Lower leg skin (tissue), 4 donors: ENCODE data around the gene MRPL42. TPM values are rescaled to one million over a fixed set of nuclear protein-coding genes. Genes with fewer than 3 reads are reported as not detected.

Source experiments
- DNase-seq, 2 donors: peaks; one replicate each; pipeline ENCODE4 v3.0.0-alpha.2; 2019; ENCODE audit warnings: low spot score in 2 of 2
- H3K4me3 ChIP-seq: fragments of 200-600 bp; sonication (generic); 2 replicates; pipeline ENCODE4 v1.5.1; 2017; ENCODE audit warnings: mild to moderate bottlenecking, low read depth; ENCODE audit not compliant: poor library complexity, severe bottlenecking
- POLR2A ChIP-seq, 2 donors: fragments of 450-650 bp; IDR thresholded peaks; one replicate each; pipeline ENCODE4 v1.6.1; 2016 to 2017; ENCODE audit warnings: antibody characterized with exemption in 2 of 2, mild to moderate bottlenecking in 1 of 2, moderate library complexity in 1 of 2
- WGBS, 2 donors: methylation state at CpG; one replicate each; pipeline ENCODE4 v1.1.5; 2018; 5-methylcytosine and 5-hydroxymethylcytosine counted together
- intact Hi-C: fragments of 100-400 bp; cut with DNase I; formaldehyde crosslinking; loops from one replicate; pipeline ENCODE4 v1.15.0; 2023; ENCODE audit warnings: low total_unique reads
- total RNA-seq, 4 donors: library from RNA; depleted of rRNA; stranded (reverse); fragments of >200 nt; gene quantifications; one replicate each; pipeline ENCODE4 v1.1.0, GENCODE V29; 2016
- TF ChIP-seq, protein P1 (sequence below), 3 donors: fragments of 450-650 bp; IDR thresholded peaks; one replicate each; pipeline ENCODE4 v1.5.1; 2016; ENCODE audit warnings: antibody characterized with exemption in 3 of 3, mild to moderate bottlenecking in 3 of 3, moderate library complexity in 2 of 3

The MRPL42 gene
- total RNA-seq, 4 donors from 2014 or later, result 43.9 to 58.4 (median 47.7) TPM

DNA sequence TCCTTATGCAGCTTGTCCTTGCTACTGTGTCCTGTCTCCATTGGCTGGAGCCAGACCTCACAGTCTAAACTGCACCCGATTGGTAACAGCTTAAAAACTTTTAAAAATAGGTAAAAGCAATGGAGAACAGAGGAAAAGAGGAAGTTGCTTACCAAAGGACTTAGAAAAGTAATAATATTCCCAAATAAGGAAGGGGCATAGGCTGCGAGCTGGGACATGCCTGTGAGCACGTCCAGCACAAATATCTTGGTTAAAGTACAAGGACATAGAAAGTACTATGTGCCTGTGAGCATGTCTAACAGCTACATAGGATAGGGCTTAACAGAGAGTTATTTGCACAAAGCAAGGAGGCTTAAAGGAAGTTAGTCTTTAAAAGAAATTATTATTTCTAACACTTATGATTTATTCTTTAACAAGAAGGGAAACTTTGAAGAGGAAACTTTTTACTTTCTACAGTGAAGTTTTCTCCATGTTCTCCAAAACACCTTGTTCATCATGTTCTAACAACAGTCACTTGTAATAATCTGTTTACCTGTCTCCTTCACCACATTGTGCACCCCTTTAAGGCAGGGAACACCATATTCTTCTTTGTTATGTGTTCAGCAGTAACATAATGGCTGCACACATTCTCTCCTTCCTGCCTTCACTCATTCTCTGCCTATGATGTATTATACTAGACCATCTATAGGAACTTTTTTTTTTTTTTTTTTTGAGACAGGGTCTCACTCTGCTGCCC, 15.7 kb upstream of the MRPL42 start:
- intact Hi-C loops, result no loop called here
- no peak for DNase-seq
- 66 to 76% methylated on average over 3 of the region's 3 CpGs for WGBS, 2 donors
- TF ChIP-seq, protein P1, sequence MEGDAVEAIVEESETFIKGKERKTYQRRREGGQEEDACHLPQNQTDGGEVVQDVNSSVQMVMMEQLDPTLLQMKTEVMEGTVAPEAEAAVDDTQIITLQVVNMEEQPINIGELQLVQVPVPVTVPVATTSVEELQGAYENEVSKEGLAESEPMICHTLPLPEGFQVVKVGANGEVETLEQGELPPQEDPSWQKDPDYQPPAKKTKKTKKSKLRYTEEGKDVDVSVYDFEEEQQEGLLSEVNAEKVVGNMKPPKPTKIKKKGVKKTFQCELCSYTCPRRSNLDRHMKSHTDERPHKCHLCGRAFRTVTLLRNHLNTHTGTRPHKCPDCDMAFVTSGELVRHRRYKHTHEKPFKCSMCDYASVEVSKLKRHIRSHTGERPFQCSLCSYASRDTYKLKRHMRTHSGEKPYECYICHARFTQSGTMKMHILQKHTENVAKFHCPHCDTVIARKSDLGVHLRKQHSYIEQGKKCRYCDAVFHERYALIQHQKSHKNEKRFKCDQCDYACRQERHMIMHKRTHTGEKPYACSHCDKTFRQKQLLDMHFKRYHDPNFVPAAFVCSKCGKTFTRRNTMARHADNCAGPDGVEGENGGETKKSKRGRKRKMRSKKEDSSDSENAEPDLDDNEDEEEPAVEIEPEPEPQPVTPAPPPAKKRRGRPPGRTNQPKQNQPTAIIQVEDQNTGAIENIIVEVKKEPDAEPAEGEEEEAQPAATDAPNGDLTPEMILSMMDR (IDR thresholded peaks at IDR 0.05), result no peak
- no peak for TF ChIP-seq POLR2A (IDR thresholded peaks at IDR 0.05)
- H3K4me3 ChIP-seq, result no peak overlapping the region

DNA sequence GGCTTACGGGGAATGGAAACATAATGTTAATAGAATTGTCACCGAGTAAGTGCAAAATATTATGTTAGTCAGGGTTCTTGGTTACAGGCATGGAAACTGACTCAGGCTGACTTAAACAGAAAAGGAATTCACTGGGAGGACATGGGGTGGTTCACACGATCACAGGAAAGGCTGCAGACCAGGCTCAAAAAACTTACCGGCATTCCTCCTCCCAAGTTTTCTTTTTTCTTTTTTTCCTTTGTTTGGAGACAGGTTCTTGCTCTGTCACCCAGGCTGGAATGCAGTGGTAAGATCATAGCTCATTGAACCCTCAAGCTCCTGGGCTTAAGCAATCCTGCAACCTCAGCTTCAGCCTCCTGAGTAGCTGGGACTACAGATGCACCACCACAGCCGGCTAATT, 13.7 kb upstream of the MRPL42 start:
- intact Hi-C loops, result no loop called here
- TF ChIP-seq, protein P1 (IDR thresholded peaks at IDR 0.05), result no peak
- no peak for TF ChIP-seq POLR2A (IDR thresholded peaks at IDR 0.05)
- no peak overlapping the region for H3K4me3 ChIP-seq
- no peak for DNase-seq
- 80 to 83% methylated on average over 5 of the region's 5 CpGs for WGBS, 2 donors

DNA sequence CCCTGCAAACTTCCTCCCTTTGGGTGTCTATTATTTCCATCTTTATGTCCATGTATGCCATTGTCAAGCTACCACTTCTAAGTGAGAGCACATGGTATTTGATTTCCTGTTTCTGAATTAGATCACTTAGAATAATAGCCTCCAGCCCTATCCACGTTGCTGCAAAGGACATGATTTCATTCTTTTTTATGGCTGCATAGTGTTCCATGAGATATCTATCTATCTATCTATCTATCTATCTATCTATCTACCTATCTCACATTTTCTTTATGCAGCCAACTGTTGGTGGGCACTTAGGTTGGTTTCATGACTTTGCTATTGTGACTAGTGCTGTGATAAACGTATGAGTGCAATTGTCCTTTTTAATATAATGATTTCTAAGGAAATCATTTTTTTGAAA, 11.2 kb upstream of the MRPL42 start:
- no peak for DNase-seq
- H3K4me3 ChIP-seq, result no peak overlapping the region
- intact Hi-C loops, result no loop called here
- no peak for TF ChIP-seq POLR2A (IDR thresholded peaks at IDR 0.05)
- TF ChIP-seq, protein P1 (IDR thresholded peaks at IDR 0.05), result no peak
- 60 to 66% methylated on average over 2 of the region's 2 CpGs for WGBS, 2 donors

DNA sequence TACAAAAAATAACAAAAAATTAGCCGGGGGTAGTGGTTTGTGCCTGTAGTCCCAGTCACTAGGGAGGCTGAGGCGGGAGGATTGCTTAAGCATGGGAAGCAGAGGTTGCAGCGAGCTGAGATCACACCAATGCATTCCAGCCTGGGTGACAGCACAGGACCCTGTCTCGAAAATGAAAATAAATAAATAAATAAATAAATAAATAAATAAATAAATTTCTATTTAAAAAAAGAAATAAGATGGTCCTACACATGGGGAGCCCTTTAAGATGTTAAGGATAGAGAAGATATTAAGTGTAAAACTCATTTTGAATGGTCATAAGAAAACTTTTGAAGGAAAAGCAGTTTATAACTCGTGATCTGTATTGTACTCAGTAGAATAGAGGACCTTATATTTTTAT, 8.2 kb upstream of the MRPL42 start:
- H3K4me3 ChIP-seq, result no peak overlapping the region
- 90 to 94% methylated on average over 5 of the region's 5 CpGs for WGBS, 2 donors
- no peak for DNase-seq
- TF ChIP-seq, protein P1 (IDR thresholded peaks at IDR 0.05), result no peak
- TF ChIP-seq POLR2A (IDR thresholded peaks at IDR 0.05), result no peak
- intact Hi-C loops, result no loop called here

DNA sequence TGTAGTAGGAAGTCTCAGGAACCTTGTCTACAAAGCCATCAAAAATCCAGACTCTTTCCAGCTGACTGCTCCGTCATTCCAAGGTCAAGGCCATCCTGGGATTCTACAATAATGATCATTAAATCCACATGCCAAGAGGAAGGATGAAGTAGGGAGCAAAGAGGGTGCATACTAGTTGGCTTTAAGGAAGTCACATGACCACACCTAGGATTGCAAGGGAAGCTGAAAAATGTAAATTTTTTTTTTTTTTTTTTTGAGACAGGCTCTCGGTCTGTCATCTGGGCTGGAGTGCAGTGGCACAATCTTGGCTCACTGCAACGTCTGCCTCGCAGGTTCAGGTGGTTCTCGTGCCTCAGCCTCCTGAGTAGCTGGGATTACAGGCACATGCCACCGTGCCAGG, 7.3 kb upstream of the MRPL42 start:
- no peak for DNase-seq
- WGBS, 2 donors, result 62 to 69% methylated on average over 6 of the region's 6 CpGs
- intact Hi-C loops, result no loop called here
- no peak overlapping the region for H3K4me3 ChIP-seq
- TF ChIP-seq POLR2A (IDR thresholded peaks at IDR 0.05), result no peak
- TF ChIP-seq, protein P1 (IDR thresholded peaks at IDR 0.05), result no peak

DNA sequence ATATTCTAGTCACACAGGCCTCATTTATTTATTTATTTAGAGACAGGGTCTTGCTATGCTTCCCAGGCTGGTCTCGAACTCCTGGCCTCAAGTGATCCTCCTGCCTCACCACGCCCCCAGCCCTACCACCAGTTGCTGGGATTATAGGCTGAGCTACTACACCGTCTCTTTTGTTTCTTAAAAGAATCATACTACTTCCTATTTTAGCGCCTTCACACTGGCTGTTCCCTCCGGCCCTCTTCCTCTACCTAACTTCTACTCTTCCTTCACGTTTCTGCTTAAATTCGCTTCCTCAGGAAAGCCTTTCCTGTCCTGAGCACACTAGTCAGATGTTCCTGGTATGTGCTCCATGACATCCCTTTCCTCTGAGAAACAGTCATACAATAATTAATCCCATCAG, 6.4 kb upstream of the MRPL42 start:
- DNase-seq, result no peak
- no peak for TF ChIP-seq POLR2A (IDR thresholded peaks at IDR 0.05)
- TF ChIP-seq, protein P1 (IDR thresholded peaks at IDR 0.05), result no peak
- no peak overlapping the region for H3K4me3 ChIP-seq
- intact Hi-C loops, result no loop called here
- WGBS, 2 donors, result 67 to 76% methylated on average over 7 of the region's 7 CpGs
